OCI-LY7 (cell line): ENCODE measurements around the gene OGFRL1. TPM values are rescaled to one million over a fixed set of nuclear protein-coding genes. Genes with fewer than 3 reads are reported as not detected.

Source experiments
- BruUV-seq: library from RNA; stranded (reverse); fragments of 400-500 nt; replicated peaks from 2 replicates; lab custom pipeline; 2021; lab: Mats Ljungman, UMichigan
- CTCF ChIA-PET: fragments of 300-600 bp; sonication (Branson Sonifier 250); formaldehyde crosslinking; loops from one replicate; lab custom pipeline; 2022; ENCODE audit warnings: antibody characterized with exemption; ENCODE audit not compliant: unreplicated experiment; lab: Charles Lee
- POLR2A ChIA-PET: fragments of 300-600 bp; sonication (Branson Sonifier 250); formaldehyde crosslinking; loops from one replicate; lab custom pipeline; 2022; ENCODE audit warnings: antibody characterized with exemption; lab: Charles Lee
- DNase-seq: peaks from one replicate; pipeline ENCODE4 v3.0.0-alpha.2; 2015; ENCODE audit warnings: low spot score
- H2AFZ ChIP-seq: fragments of 200-600 bp; sonication (generic), shearing (Covaris generic); 2 replicates; pipeline ENCODE4 v1.6.1; 2014; ENCODE audit warnings: mild to moderate bottlenecking, antibody characterized with exemption, low read length, moderate library complexity
- H3K27ac ChIP-seq: fragments of 200-600 bp; sonication (generic); 2 replicates; pipeline ENCODE4 v1.5.1; 2014; ENCODE audit warnings: mixed run types, low read depth, mild to moderate bottlenecking, moderate library complexity, low read length, inconsistent platforms; ENCODE audit not compliant: poor library complexity, severe bottlenecking
- H3K36me3 ChIP-seq: fragments of 200-600 bp; sonication (generic); 2 replicates; pipeline ENCODE4 v1.6.1; 2014; ENCODE audit warnings: mild to moderate bottlenecking, antibody characterized with exemption, low read length, moderate library complexity, mixed read lengths; ENCODE audit not compliant: insufficient read depth
- H3K4me1 ChIP-seq: fragments of 200-600 bp; sonication (generic); 2 replicates; pipeline ENCODE4 v1.5.1; 2014; ENCODE audit warnings: mild to moderate bottlenecking, low read length; ENCODE audit not compliant: insufficient read depth, poor library complexity, severe bottlenecking
- H3K4me2 ChIP-seq: fragments of 200-600 bp; sonication (generic); 2 replicates; pipeline ENCODE4 v1.6.1; 2014; ENCODE audit warnings: mild to moderate bottlenecking, low read length
- H3K4me3 ChIP-seq: fragments of 200-600 bp; sonication (generic); 2 replicates; pipeline ENCODE4 v1.5.1; 2014; ENCODE audit warnings: mild to moderate bottlenecking, low read depth, low read length; ENCODE audit not compliant: poor library complexity, severe bottlenecking
- H3K79me2 ChIP-seq: fragments of 200-600 bp; sonication (generic); 2 replicates; pipeline ENCODE4 v1.6.1; 2016; ENCODE audit warnings: low read depth, mild to moderate bottlenecking, low read length, moderate library complexity, mixed read lengths; ENCODE audit not compliant: insufficient read depth
- H3K9me2 ChIP-seq: fragments of 200-600 bp; sonication (generic); 2 replicates; pipeline ENCODE4 v1.6.1; 2016; ENCODE audit warnings: mild to moderate bottlenecking, low read length, mixed read lengths; ENCODE audit not compliant: insufficient read depth
- H3K9me3 ChIP-seq: fragments of 200-600 bp; sonication (generic); 2 replicates; pipeline ENCODE4 v1.6.1; 2014; ENCODE audit warnings: mild to moderate bottlenecking, mixed run types, low read length, mixed read lengths
- H4K20me1 ChIP-seq: fragments of 200-600 bp; sonication (generic); 2 replicates; pipeline ENCODE4 v1.6.1; 2014; ENCODE audit warnings: mild to moderate bottlenecking, antibody characterized with exemption, low read length, moderate library complexity, mixed read lengths; ENCODE audit not compliant: insufficient read depth
- CTCF ChIP-seq: fragments of 200-600 bp; sonication (generic); conservative IDR thresholded peaks from 2 replicates; pipeline ENCODE4 v1.5.1; 2014; ENCODE audit warnings: mild to moderate bottlenecking, antibody characterized with exemption, low read length, moderate library complexity, mixed read lengths
- EZH2phosphoT487 ChIP-seq: fragments of 200-600 bp; sonication (generic); IDR thresholded peaks from 2 replicates; pipeline ENCODE4 v1.6.1; 2018; ENCODE audit warnings: low read depth, borderline replicate concordance, mild to moderate bottlenecking, mixed run types, antibody characterized with exemption, low read length, moderate library complexity, mixed read lengths
- intact Hi-C: fragments of 100-400 bp; cut with micrococcal nuclease; formaldehyde crosslinking; loops from one replicate; pipeline ENCODE4 v1.10.0; 2022; ENCODE audit not compliant: unreplicated experiment
- total RNA-seq, 2 experiments: library from RNA; depleted of rRNA in 1 of 2; stranded (reverse); fragments of >200 nt in 1 of 2; shearing (Covaris generic) in 1 of 2; gene quantifications; 2 replicates each; pipeline ENCODE4 v1.2.3, GENCODE V29; 2014 to 2022

Gene OGFRL1
- total RNA-seq, 2 experiments from 2014 or later: 32.9 to 33.5 TPM

GRCh38 chr6:71289039-71289801 is 609 bp downstream of the OGFRL1 start:
- peak overlapping the region; percentile 26; the same call in 1 of the 2 replicates for H2AFZ ChIP-seq
- H3K4me2 ChIP-seq: peak overlapping the region; percentile 77
- H3K4me1 ChIP-seq: peaks cover 39% of the 10 kb centered on the region
- peak; percentile 78 for DNase-seq
- no peaks in the 10 kb centered on the region; the same call in 1 of the 2 replicates for H4K20me1 ChIP-seq
- H3K4me3 ChIP-seq: peak overlapping the region; percentile 82
- H3K36me3 ChIP-seq: peaks cover 24% of the 10 kb centered on the region
- H3K27ac ChIP-seq: peak overlapping the region; percentile 96
- H3K79me2 ChIP-seq: peaks cover 45% of the 10 kb centered on the region
- POLR2A ChIA-PET: interaction anchor here (0.7 to 1.1 kb wide), 6 partner anchors 10 to 1104 kb away, joined by 3 to 4 read pairs (median 3); no protein-coding TSS in a partner anchor
- no TSS peak for BruUV-seq
- no peaks in the 10 kb centered on the region for H3K9me3 ChIP-seq
- CTCF ChIA-PET: no interaction called here
- intact Hi-C loops: loop anchor here (2.0 to 5.0 kb wide), 3 partner anchors 38 to 1333 kb away; partner anchors contain the start of gene KCNQ5
- no peak for TF ChIP-seq EZH2phosphoT487
- H3K9me2 ChIP-seq: no peaks in the 10 kb centered on the region

GRCh38 chr6:71289802-71290175 is 1.2 kb downstream of the OGFRL1 start:
- H4K20me1 ChIP-seq: no peaks in the 10 kb centered on the region; the same call in 1 of the 2 replicates
- no TSS peak for BruUV-seq
- H3K4me3 ChIP-seq: peak overlapping the region; percentile 82
- peaks cover 39% of the 10 kb centered on the region for H3K4me1 ChIP-seq
- ChIA-PET POLR2A (interaction anchor here (0.7 to 1.1 kb wide), 5 partner anchors 20 to 877 kb away, joined by 3 to 4 read pairs (median 3); no protein-coding TSS in a partner anchor), CTCF (no interaction called here)
- H3K79me2 ChIP-seq: peaks cover 45% of the 10 kb centered on the region
- H3K4me2 ChIP-seq: peak overlapping the region; percentile 77
- no peaks in the 10 kb centered on the region for H3K9me2 ChIP-seq
- no peak for TF ChIP-seq EZH2phosphoT487
- TF ChIP-seq CTCF: no peak
- H2AFZ ChIP-seq: peak overlapping the region; percentile 26; the same call in 1 of the 2 replicates
- H3K27ac ChIP-seq: peak overlapping the region; percentile 96
- peaks cover 29% of the 10 kb centered on the region for H3K36me3 ChIP-seq
- no peaks in the 10 kb centered on the region for H3K9me3 ChIP-seq
- intact Hi-C loops: loop anchor here (2.0 to 5.0 kb wide), 3 partner anchors 39 to 1333 kb away; partner anchors contain the start of gene KCNQ5
- DNase-seq: no peak

- H4K20me1 ChIP-seq: no peaks in the 10 kb centered on the region; the same call in 1 of the 2 replicates
- intact Hi-C loops: no loop called here
Observed at GRCh38 chr6:71290611-71291010, 2.0 kb downstream of the OGFRL1 start.

More at GRCh38 chr6:71290611-71291010, 2.0 kb downstream of the OGFRL1 start:
- Histone ChIP-seq H3K79me2 (peaks cover 45% of the 10 kb centered on the region), H3K27ac (peak overlapping the region; percentile 96), H3K4me3 (peak overlapping the region; percentile 82), H3K36me3 (peaks cover 36% of the 10 kb centered on the region), H3K9me3 (no peaks in the 10 kb centered on the region), H2AFZ (no peak overlapping the region), H3K4me2 (peak overlapping the region; percentile 77), H3K4me1 (peaks cover 39% of the 10 kb centered on the region), H3K9me2 (no peaks in the 10 kb centered on the region)
- DNase-seq: no peak
- CTCF ChIA-PET: no interaction called here
- POLR2A ChIA-PET: interaction anchor here (0.5 to 1.1 kb wide), 8 partner anchors 9 to 75 kb away, joined by 3 to 4 read pairs (median 3); no protein-coding TSS in a partner anchor
- no peak for TF ChIP-seq EZH2phosphoT487
- no TSS peak for BruUV-seq
